Uterus (tissue), 2 donors: ENCODE data around the gene NGF.

Experiments
- CTCF ChIP-seq, 4 experiments: fragments of 200-600 bp in 2 of 4; fragments of 450-650 bp in 2 of 4; sonication (generic) in 2 of 4; IDR thresholded peaks; one replicate each; pipeline ENCODE4 v1.5.1; 2016 to 2019; ENCODE audit warnings: antibody characterized with exemption in 4 of 4, mild to moderate bottlenecking in 2 of 4, moderate library complexity in 1 of 4
- POLR2A ChIP-seq, 2 donors: fragments of 450-650 bp; IDR thresholded peaks; one replicate each; pipeline ENCODE4 v1.6.1; 2016; ENCODE audit warnings: antibody characterized with exemption in 2 of 2, mild to moderate bottlenecking in 1 of 2, moderate library complexity in 1 of 2

- TF ChIP-seq CTCF (IDR thresholded peaks at IDR 0.05) (no peak), POLR2A (IDR thresholded peaks at IDR 0.05) (no peak)
These were observed 18.3 kb upstream of the NGF start for GRCh38 chr1:115356356-115356755.
